Vagina (tissue), 2 donors: ENCODE data around the gene IL11. TPM values are rescaled to one million over a fixed set of nuclear protein-coding genes. Genes with fewer than 3 reads are reported as not detected.

ENCODE experiments used
- DNase-seq, 2 donors: peaks; one replicate each; pipeline ENCODE4 v3.0.0-alpha.2; 2017; ENCODE audit errors: extremely low spot score in 2 of 2
- H3K27ac ChIP-seq: fragments of 200-600 bp; sonication (generic); one replicate; pipeline ENCODE4 v1.5.1; 2019
- H3K27me3 ChIP-seq: fragments of 200-600 bp; sonication (generic); one replicate; pipeline ENCODE4 v1.5.1; 2019
- H3K36me3 ChIP-seq, 2 donors: fragments of 200-600 bp; sonication (generic); one replicate each; pipeline ENCODE4 v1.5.1; 2017 to 2019
- H3K4me1 ChIP-seq: fragments of 200-600 bp; sonication (generic); one replicate; pipeline ENCODE4 v1.5.1; 2019
- H3K4me3 ChIP-seq, 2 donors: fragments of 200-600 bp; sonication (generic); 1 replicate in 1 of 2; 2 replicates in 1 of 2; pipeline ENCODE4 v1.5.1; 2016 to 2019
- H3K9me3 ChIP-seq: fragments of 200-600 bp; sonication (generic); one replicate; pipeline ENCODE4 v1.5.1; 2019
- POLR2A ChIP-seq, 2 donors: fragments of 450-650 bp; IDR thresholded peaks; one replicate each; pipeline ENCODE4 v1.6.1; 2017; ENCODE audit warnings: antibody characterized with exemption in 2 of 2, mild to moderate bottlenecking in 2 of 2, moderate library complexity in 2 of 2
- POLR2AphosphoS5 ChIP-seq, 2 donors: sonication (generic); formaldehyde crosslinking; IDR thresholded peaks; one replicate each; pipeline ENCODE4 v1.9.0; 2017; ENCODE audit warnings: antibody characterized with exemption in 2 of 2, mild to moderate bottlenecking in 2 of 2, low read depth in 1 of 2; ENCODE audit not compliant: insufficient read depth in 1 of 2
- intact Hi-C: fragments of 100-400 bp; cut with DNase I; formaldehyde crosslinking; loops from one replicate; pipeline ENCODE4 v1.15.1; 2023
- total RNA-seq: library from RNA; depleted of rRNA; stranded (reverse); fragments of >200 nt; gene quantifications from one replicate; pipeline ENCODE4 v1.2.3, GENCODE V29; 2016
- TF ChIP-seq, protein P1 (sequence below), 3 experiments: fragments of 450-650 bp in 2 of 3; fragments of 200-600 bp in 1 of 3; sonication (generic) in 1 of 3; IDR thresholded peaks; one replicate each; pipeline ENCODE4 v1.5.1; 2017 to 2019; ENCODE audit warnings: antibody characterized with exemption in 3 of 3, mild to moderate bottlenecking in 2 of 3, moderate library complexity in 2 of 3

The IL11 gene
- total RNA-seq, 1 donor from 2014 or later: not detected

DNA sequence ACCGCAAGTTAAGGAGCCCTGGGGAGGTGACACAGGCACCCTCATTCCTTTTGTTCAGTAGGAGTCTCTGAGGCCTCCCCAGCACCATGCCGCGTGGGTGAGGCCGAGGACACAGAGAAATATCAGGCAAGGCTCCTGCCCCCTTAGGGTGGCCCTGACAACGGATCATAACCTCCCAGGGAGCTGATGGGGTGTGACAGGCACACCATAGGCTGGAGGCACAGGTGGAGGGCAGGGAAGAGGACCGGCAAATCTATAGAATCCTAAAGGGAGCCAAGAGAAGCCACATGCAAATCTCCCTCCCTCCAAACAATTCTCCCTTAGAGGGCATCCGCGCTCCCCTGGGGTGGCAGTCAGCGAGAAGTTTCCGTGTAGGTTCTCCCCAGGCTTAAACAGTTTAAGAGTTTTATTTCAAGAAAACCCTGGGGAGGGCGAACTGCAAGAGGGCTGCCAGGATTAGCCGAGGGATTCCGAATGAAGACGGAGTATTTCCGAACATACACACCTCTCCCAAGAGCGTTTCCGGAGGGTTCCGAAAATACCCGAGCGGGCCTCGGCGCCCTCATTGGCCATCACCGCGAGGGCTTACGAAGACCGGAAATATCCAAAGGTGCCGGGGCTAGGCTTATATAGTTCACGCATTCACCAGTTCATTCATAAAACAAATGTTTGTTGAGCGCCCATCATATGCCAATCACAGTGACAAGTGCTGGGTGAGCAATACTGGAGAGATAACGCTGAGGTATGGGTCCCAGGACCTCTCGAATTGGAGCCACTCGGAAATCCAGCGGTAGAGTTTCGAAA lies 14.9 kb upstream of the IL11 start:
- intact Hi-C loops: loop anchor here (2.0 kb wide), 1 partner anchor 44 kb away; no protein-coding TSS in a partner anchor
- Histone ChIP-seq H3K4me1 (peaks cover 58% of the 10 kb centered on the region), H3K27me3 (no peaks in the 10 kb centered on the region), H3K9me3 (no peaks in the 10 kb centered on the region), H3K27ac (peak overlapping the region; percentile 96), H3K36me3 (peaks cover 0 to 30% of the 10 kb centered on the region in 2 donors), H3K4me3 (peak overlapping the region; percentile 70 to 76)
- peak in 1 of 2 donors; percentile 5 for TF ChIP-seq POLR2A (IDR thresholded peaks at IDR 0.05)
- TF ChIP-seq, protein P1, sequence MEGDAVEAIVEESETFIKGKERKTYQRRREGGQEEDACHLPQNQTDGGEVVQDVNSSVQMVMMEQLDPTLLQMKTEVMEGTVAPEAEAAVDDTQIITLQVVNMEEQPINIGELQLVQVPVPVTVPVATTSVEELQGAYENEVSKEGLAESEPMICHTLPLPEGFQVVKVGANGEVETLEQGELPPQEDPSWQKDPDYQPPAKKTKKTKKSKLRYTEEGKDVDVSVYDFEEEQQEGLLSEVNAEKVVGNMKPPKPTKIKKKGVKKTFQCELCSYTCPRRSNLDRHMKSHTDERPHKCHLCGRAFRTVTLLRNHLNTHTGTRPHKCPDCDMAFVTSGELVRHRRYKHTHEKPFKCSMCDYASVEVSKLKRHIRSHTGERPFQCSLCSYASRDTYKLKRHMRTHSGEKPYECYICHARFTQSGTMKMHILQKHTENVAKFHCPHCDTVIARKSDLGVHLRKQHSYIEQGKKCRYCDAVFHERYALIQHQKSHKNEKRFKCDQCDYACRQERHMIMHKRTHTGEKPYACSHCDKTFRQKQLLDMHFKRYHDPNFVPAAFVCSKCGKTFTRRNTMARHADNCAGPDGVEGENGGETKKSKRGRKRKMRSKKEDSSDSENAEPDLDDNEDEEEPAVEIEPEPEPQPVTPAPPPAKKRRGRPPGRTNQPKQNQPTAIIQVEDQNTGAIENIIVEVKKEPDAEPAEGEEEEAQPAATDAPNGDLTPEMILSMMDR (IDR thresholded peaks at IDR 0.05): no peak
- peak in 1 of 2 donors; percentile 98 for DNase-seq

DNA sequence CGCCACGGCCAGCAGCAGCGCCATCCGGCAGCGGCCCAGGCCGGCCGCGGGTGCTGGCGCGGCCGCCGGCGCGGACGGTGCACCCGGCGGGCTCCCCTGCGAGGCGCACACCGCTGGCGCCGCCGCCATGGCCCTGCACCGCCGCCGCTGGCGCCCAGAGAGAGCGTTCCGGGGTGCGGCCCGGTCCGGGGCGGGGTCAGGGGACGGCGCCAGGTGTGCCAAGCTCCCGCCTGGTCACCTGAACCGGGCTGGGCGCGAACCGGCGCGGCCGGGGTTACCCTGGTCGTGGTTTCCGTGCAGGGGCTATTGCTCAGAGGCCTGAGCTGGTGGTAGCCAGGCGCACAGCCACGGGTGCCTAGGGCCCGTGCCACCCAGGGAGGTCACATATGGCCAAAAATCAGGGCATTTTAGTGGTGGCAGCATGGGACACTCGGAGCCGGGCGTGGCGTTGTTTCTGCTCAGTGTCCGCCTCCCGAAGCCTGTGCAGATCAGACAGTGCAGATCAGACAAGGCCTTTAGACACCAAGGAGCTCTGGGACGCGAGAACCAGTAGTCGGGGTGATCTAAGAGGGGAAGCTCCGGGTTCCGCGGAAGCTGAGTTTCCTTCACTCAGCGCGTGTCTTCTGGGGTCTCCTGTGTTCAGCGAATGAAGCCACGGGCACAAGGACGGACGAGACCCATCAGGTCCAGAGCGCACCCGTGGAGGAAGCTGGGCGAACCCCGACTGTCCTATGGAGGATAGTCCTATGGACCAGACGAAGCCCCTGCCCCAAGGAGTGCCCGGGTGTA lies 14.1 kb upstream of the IL11 start, which contains the start of gene TMEM238:
Gene TMEM238 (minus strand): TSS at position 162 of the 789 bp plus-strand sequence. CDS start 33 bp downstream, at position 129.
- intact Hi-C loops: loop anchor here (2.0 kb wide), 1 partner anchor 44 kb away; no protein-coding TSS in a partner anchor
- peaks cover 50% of the 10 kb centered on the region for H3K4me1 ChIP-seq
- H3K9me3 ChIP-seq: no peaks in the 10 kb centered on the region
- peaks cover 0 to 22% of the 10 kb centered on the region in 2 donors for H3K36me3 ChIP-seq
- no peak for DNase-seq
- no peaks in the 10 kb centered on the region for H3K27me3 ChIP-seq
- H3K27ac ChIP-seq: peak within 1 kb of the TSS; percentile 96
- peak within 1 kb of the TSS; percentile 70 to 76 for H3K4me3 ChIP-seq
- TF ChIP-seq POLR2A (IDR thresholded peaks at IDR 0.05) (no peak), POLR2AphosphoS5 (IDR thresholded peaks at IDR 0.05; ENCODE audit: insufficient read depth in 1 of 2, low read depth in 1 of 2) (no peak)
- TF ChIP-seq, protein P1 (IDR thresholded peaks at IDR 0.05): no peak

DNA sequence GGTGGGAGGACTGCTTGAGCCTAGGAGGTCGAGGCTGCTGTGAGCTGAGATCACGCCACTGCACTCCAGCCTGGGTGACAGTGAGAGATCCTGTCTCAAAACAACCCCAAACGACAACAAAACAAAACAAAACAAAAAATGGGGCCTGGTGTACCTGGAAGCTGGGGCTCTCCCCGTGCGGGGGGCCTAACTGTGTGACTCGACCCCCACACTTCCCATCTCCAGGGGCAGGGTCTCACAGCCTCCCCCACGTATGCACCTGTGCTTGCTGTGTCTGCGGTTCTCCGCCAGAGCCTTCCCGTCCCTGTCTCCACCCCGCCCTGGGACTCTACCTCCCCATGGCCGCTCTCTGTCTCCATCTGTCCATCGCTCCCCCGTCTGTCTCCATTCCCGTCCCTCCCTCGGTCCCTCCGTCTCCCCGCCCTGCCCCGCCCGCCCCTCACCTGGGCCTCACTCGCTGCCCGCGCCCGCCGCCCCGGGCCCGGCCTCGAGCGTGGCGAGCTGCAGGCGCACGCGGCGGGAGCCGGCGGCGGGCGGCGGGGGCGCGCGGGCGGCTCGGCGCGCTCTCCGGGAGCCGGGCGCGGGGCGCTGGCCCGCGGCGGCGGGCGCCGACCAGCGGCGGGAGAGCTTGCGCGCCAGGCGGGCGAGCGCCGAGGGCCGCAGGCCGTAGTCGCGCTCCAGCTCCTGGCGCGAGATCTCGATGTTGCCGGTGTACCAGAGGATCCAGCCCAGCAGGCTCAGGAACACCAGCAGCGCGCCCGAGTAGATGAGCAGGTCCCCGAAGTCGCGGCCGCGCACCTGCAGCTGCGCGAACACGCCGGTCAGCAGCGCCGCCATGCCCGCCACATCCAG lies 13.2 kb upstream of the IL11 start:
- H3K27ac ChIP-seq: peak overlapping the region; percentile 96
- H3K27me3 ChIP-seq: no peaks in the 10 kb centered on the region
- intact Hi-C loops: loop anchor here (2.0 kb wide), 1 partner anchor 43 kb away; no protein-coding TSS in a partner anchor
- no peaks in the 10 kb centered on the region for H3K9me3 ChIP-seq
- H3K36me3 ChIP-seq: peaks cover 0 to 16% of the 10 kb centered on the region in 2 donors
- DNase-seq: no peak
- TF ChIP-seq, protein P1 (IDR thresholded peaks at IDR 0.05): no peak
- no peak for TF ChIP-seq POLR2A (IDR thresholded peaks at IDR 0.05)
- TF ChIP-seq POLR2AphosphoS5 (IDR thresholded peaks at IDR 0.05; ENCODE audit: insufficient read depth in 1 of 2, low read depth in 1 of 2): no peak
- H3K4me3 ChIP-seq: peak overlapping the region; percentile 70 to 76
- peaks cover 42% of the 10 kb centered on the region for H3K4me1 ChIP-seq

DNA sequence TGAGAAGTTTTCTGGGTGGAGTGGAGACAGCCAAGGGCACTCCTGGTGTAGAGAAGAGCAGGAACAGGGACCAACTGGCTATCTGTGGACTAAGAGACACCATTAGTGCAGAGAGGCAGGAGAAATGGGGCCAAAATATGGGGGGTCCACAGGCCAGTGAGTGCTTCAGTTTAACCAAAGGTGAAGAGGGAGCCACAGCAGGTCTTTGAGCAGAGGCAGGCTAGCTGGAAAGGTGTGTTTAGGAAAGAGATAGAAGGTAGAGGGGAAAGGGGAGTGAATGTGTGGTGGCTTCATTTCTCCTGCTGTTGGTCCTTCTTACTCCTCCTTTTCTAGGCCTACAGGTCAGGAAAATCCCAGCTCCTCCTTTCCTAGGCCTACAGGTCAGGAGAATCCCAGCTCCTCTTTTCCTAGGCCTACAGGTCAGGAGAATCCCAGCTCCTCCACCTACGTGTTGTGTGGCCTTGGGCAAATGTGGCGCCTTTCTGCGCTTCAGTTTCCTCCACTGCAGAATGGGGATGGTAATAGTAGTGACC lies 12.3 kb upstream of the IL11 start:
- H3K36me3 ChIP-seq: peaks cover 0 to 6% of the 10 kb centered on the region in 2 donors
- no peaks in the 10 kb centered on the region for H3K9me3 ChIP-seq
- H3K4me3 ChIP-seq: no peak overlapping the region
- no peaks in the 10 kb centered on the region for H3K27me3 ChIP-seq
- intact Hi-C loops: no loop called here
- no peak for TF ChIP-seq POLR2A (IDR thresholded peaks at IDR 0.05)
- TF ChIP-seq, protein P1 (IDR thresholded peaks at IDR 0.05): no peak
- H3K4me1 ChIP-seq: peaks cover 33% of the 10 kb centered on the region
- no peak overlapping the region for H3K27ac ChIP-seq
- DNase-seq: no peak
